22Rv1 (cell line): Measurements from ENCODE around the gene MAGI3.

Experiments
- H3K27ac ChIP-seq: fragments of 450-650 bp; 2 replicates; pipeline ENCODE4 v1.5.1; 2017
- ZFX ChIP-seq: fragments of 450-650 bp; IDR thresholded peaks from 2 replicates; pipeline ENCODE4 v1.6.1; 2017; ENCODE audit warnings: antibody characterized with exemption, borderline replicate concordance
- TF ChIP-seq, protein P1 (sequence below): fragments of 450-650 bp; IDR thresholded peaks from 2 replicates; pipeline ENCODE4 v1.5.1; 2017; ENCODE audit warnings: mild to moderate bottlenecking

The MAGI3 gene

DNA sequence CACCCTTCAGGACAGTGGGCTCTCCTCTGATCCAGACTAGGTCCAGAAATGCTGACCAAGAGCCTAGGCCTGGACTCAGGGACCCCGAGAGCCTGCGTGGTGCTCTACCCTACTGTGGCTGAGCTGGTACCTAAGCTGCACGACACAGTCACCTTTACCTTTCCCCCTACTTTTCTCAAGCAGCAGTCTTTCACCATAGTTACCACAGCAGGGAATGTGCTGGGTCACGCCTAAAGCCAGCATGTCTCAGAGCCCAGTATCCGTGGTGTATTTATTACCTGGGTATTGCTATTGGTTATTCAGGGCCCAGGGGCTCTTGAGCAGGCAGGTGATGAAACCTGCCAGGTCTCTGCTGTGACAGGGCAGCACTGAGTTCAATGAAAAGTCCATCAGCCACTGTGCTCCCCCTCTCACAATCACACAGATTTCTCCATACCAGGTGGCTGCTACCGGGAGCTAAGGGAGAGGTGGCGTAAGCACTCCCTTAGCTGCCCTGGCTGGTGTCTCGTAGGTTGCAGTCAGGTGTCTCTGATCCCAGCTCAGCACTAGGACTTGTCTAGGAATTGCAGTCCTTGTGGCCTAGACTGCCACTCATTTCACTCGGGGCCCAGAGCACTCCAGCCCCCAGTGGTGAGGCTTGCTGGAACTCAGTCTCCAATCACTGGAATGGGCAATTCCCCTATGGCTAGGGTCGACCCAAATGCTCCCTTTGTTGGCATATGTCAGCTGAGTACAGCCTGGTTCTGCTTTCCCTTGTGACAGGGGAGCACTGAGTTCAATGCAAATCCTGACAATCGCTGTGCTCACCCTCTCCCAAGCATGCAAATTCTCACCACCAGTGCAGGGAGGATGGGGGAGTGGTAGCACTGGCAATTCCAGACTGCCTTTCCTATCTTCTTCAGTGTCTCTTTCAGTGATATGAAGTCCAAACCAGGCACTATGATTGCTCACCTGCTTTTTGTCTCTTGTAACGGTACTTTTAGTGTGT lies 240.3 kb downstream of the MAGI3 start:
- TF ChIP-seq ZFX, result no peak
- TF ChIP-seq, protein P1, sequence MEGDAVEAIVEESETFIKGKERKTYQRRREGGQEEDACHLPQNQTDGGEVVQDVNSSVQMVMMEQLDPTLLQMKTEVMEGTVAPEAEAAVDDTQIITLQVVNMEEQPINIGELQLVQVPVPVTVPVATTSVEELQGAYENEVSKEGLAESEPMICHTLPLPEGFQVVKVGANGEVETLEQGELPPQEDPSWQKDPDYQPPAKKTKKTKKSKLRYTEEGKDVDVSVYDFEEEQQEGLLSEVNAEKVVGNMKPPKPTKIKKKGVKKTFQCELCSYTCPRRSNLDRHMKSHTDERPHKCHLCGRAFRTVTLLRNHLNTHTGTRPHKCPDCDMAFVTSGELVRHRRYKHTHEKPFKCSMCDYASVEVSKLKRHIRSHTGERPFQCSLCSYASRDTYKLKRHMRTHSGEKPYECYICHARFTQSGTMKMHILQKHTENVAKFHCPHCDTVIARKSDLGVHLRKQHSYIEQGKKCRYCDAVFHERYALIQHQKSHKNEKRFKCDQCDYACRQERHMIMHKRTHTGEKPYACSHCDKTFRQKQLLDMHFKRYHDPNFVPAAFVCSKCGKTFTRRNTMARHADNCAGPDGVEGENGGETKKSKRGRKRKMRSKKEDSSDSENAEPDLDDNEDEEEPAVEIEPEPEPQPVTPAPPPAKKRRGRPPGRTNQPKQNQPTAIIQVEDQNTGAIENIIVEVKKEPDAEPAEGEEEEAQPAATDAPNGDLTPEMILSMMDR, result no peak
- no peak overlapping the region for H3K27ac ChIP-seq

DNA sequence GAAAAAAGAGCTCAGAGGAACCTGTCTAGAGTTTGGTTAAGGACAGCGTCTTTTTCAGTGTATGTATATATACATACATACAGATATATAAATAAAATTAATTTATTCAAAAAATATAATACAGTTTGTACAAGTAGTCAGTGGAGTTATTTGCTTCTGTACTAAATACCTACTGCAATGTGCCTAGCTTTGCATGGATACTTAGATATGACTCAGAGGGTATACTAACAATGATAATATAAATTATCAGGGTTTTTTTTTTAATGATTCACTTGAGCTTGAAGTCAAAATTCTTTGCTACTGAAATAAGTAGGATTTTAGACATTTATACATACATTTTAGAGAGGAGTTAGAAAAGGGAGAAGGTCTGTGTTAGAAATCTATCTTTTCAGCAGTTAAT lies 251.1 kb downstream of the MAGI3 start:
- TF ChIP-seq, protein P1, result no peak
- no peak for TF ChIP-seq ZFX
- no peak overlapping the region for H3K27ac ChIP-seq

DNA sequence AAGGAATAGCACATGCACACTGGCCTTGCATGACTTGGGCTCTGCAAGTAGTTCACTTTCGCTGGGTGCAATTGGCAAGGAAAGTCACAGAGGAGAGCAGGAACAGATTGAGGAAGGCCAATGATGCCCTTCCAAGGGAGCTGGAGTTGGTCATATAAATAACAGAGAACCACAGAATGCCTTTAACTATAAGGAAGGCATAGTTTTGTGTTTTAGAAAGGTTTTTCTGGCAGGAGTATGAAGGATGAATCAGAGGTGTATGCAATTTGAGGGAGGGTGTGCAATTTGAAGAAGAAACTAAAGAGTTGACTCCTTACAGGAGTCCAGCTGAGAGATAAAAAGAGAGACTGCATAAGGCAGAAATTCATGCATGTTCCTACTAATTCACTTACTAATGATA lies 256.8 kb downstream of the MAGI3 start:
- no peak for TF ChIP-seq ZFX
- TF ChIP-seq, protein P1, result no peak

DNA sequence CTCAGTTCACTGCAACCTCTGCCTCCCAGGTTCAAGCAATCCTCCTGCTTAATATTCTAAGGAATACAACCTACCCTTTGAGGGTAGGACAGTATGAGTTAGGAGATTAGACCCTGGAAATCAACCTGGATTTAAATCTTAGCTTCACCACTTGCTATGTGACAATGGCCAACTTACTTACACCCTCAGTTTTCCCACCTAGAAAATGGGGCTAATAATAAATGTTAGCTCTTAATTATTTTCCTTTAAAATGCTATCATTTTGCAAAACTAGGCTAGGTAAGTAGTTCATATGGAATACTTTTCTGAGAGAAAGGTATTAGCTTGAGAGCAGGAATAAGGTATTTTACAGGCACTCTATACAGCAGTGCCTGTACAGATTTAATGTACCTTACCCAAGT lies 258.2 kb downstream of the MAGI3 start:
- no peak overlapping the region for H3K27ac ChIP-seq
- TF ChIP-seq, protein P1, result no peak
- TF ChIP-seq ZFX, result no peak

More for the DNA sequence above, 256.8 kb downstream of the MAGI3 start:
- H3K27ac ChIP-seq, result no peak overlapping the region

DNA sequence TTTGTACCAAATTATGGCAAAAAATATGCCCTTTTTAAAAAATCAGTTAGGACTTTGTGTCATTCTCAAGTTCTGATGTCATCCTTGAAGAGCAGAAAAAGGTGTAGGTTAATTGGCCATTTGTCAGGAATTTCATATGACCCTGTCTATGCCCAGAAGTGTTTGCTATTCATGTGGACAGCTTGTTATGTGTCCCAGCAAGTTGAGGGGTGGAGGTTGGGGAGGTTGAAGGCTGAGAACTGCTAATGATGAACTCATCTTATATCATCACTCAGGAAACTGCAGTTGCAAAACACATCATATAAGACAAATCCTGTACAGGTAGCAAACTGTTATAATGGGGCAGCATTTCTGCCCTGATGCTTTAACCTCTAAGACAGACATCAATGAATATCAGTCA lies 262.5 kb downstream of the MAGI3 start:
- no peak overlapping the region for H3K27ac ChIP-seq
- TF ChIP-seq ZFX, result no peak
- TF ChIP-seq, protein P1, result no peak

DNA sequence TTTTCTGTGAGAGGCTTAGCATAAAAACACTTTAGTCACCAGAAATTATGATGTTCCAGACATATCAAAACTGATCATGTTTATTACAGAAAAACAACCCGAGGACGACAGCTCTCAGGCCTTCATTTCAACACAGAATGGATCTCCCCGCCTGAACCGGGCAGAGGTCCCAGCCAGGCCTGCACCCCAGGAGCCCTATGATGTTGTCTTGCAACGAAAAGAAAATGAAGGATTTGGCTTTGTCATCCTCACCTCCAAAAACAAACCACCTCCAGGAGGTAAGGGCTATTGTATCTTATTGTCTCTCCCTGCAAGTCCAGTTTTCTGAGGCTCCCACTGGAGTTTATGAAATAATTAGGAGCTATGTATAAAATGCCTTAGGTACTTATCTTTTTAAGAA lies 263.4 kb downstream of the MAGI3 start:
- H3K27ac ChIP-seq, result no peak overlapping the region
- TF ChIP-seq, protein P1, result no peak
- no peak for TF ChIP-seq ZFX

DNA sequence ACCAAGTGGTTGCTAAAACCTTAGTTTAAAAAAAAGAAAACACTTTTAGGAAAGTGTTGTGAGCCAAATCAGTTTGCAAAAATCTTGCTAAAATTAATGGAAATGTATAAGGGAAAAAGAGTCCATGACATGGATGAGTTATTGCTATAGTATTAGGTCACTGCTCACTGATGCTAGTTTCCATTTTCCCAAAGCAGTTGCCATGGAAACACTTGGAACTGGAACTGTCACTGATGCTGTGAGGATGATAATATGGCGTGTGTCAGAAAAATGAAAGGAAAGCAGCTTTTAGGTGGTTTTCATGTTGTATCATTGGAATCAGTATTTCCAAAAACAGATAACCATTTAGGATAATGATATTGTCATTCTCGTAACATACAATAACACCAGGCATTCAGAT lies 264.6 kb downstream of the MAGI3 start:
- no peak overlapping the region for H3K27ac ChIP-seq
- TF ChIP-seq, protein P1, result no peak
- no peak for TF ChIP-seq ZFX
